Measurements from ENCODE around the gene DCP1B. TPM values are rescaled to one million over a fixed set of nuclear protein-coding genes. Genes with fewer than 3 reads are reported as not detected.

Gene DCP1B
- total and polyA plus RNA-seq, 2 experiments from 2014 or later, result 13.4 to 20.9 TPM

- H3K36me3 ChIP-seq (replicated peaks; ENCODE audit: insufficient read depth, low read depth), result no peaks in the 10 kb centered on the region
- no peaks in the 10 kb centered on the region for H3K27me3 ChIP-seq
- no peaks in the 10 kb centered on the region for H3K9me3 ChIP-seq (ENCODE audit: low read depth)
- peaks cover 8% of the 10 kb centered on the region for H3K4me1 ChIP-seq (ENCODE audit: insufficient read depth)
- H3K4me3 ChIP-seq, result no peak overlapping the region
- H3K27ac ChIP-seq, result no peak overlapping the region
- DNase-seq (ENCODE audit: low spot score), result no peak
- no peak overlapping the region for H3K4me2 ChIP-seq
- H4K20me1 ChIP-seq (ENCODE audit: insufficient read depth, poor library complexity, severe bottlenecking), result no peaks in the 10 kb centered on the region
- WGBS (ENCODE audit: low lambda C conversion rate, missing lambda C conversion rate), result 92% methylated on average over 11 of the region's 11 CpGs
- H2AFZ ChIP-seq, result no peak overlapping the region
- no peaks in the 10 kb centered on the region for H3K79me2 ChIP-seq
- H3K9me2 ChIP-seq (replicated peaks; ENCODE audit: insufficient read depth), result no peaks in the 10 kb centered on the region
- TF ChIP-seq, protein P1, sequence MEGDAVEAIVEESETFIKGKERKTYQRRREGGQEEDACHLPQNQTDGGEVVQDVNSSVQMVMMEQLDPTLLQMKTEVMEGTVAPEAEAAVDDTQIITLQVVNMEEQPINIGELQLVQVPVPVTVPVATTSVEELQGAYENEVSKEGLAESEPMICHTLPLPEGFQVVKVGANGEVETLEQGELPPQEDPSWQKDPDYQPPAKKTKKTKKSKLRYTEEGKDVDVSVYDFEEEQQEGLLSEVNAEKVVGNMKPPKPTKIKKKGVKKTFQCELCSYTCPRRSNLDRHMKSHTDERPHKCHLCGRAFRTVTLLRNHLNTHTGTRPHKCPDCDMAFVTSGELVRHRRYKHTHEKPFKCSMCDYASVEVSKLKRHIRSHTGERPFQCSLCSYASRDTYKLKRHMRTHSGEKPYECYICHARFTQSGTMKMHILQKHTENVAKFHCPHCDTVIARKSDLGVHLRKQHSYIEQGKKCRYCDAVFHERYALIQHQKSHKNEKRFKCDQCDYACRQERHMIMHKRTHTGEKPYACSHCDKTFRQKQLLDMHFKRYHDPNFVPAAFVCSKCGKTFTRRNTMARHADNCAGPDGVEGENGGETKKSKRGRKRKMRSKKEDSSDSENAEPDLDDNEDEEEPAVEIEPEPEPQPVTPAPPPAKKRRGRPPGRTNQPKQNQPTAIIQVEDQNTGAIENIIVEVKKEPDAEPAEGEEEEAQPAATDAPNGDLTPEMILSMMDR (IDR thresholded peaks at IDR 0.05; ENCODE audit: poor library complexity), result no peak
- TF ChIP-seq EZH2phosphoT487 (IDR thresholded peaks at IDR 0.05; ENCODE audit: low read depth, severe bottlenecking, unreplicated experiment) (no peak), EZH2 (IDR thresholded peaks at IDR 0.05; ENCODE audit: borderline replicate concordance) (no peak)
Measured at GRCh38 chr12:1929241-1929984, 74.8 kb downstream of the DCP1B start.

GRCh38 chr12:1928439-1929121 is 75.7 kb downstream of the DCP1B start:
- H3K27me3 ChIP-seq, result no peaks in the 10 kb centered on the region
- 96% methylated on average over 22 of the region's 22 CpGs for WGBS (ENCODE audit: low lambda C conversion rate, missing lambda C conversion rate)
- H3K4me3 ChIP-seq, result no peak overlapping the region
- H4K20me1 ChIP-seq (ENCODE audit: insufficient read depth, poor library complexity, severe bottlenecking), result no peaks in the 10 kb centered on the region
- H2AFZ ChIP-seq, result no peak overlapping the region
- TF ChIP-seq, protein P1 (IDR thresholded peaks at IDR 0.05; ENCODE audit: poor library complexity), result no peak
- no peak for TF ChIP-seq EZH2phosphoT487 (IDR thresholded peaks at IDR 0.05; ENCODE audit: low read depth, severe bottlenecking, unreplicated experiment)
- no peaks in the 10 kb centered on the region for H3K36me3 ChIP-seq (replicated peaks; ENCODE audit: insufficient read depth, low read depth)
- H3K79me2 ChIP-seq, result no peaks in the 10 kb centered on the region
- no peak for DNase-seq (ENCODE audit: low spot score)
- no peak overlapping the region for H3K27ac ChIP-seq
- no peaks in the 10 kb centered on the region for H3K9me2 ChIP-seq (replicated peaks; ENCODE audit: insufficient read depth)
- H3K9me3 ChIP-seq (ENCODE audit: low read depth), result no peaks in the 10 kb centered on the region
- H3K4me1 ChIP-seq (ENCODE audit: insufficient read depth), result peaks cover 8% of the 10 kb centered on the region
- H3K4me2 ChIP-seq, result no peak overlapping the region

- no peak overlapping the region for H3K4me3 ChIP-seq
- 71% methylated on average over 15 of the region's 15 CpGs for WGBS (ENCODE audit: low lambda C conversion rate, missing lambda C conversion rate)
- TF ChIP-seq, protein P1 (IDR thresholded peaks at IDR 0.05; ENCODE audit: poor library complexity), result no peak
- TF ChIP-seq EZH2 (IDR thresholded peaks at IDR 0.05; ENCODE audit: borderline replicate concordance) (no peak), EZH2phosphoT487 (IDR thresholded peaks at IDR 0.05; ENCODE audit: low read depth, severe bottlenecking, unreplicated experiment) (no peak)
- no peaks in the 10 kb centered on the region for H3K9me3 ChIP-seq (ENCODE audit: low read depth)
- no peaks in the 10 kb centered on the region for H3K9me2 ChIP-seq (replicated peaks; ENCODE audit: insufficient read depth)
- H3K4me1 ChIP-seq (ENCODE audit: insufficient read depth), result peaks cover 8% of the 10 kb centered on the region
- no peaks in the 10 kb centered on the region for H3K79me2 ChIP-seq
- H3K27me3 ChIP-seq, result no peaks in the 10 kb centered on the region
- no peak overlapping the region for H2AFZ ChIP-seq
- no peak for DNase-seq (ENCODE audit: low spot score)
- no peaks in the 10 kb centered on the region for H3K36me3 ChIP-seq (replicated peaks; ENCODE audit: insufficient read depth, low read depth)
- H4K20me1 ChIP-seq (ENCODE audit: insufficient read depth, poor library complexity, severe bottlenecking), result no peaks in the 10 kb centered on the region
- no peak overlapping the region for H3K4me2 ChIP-seq
- no peak overlapping the region for H3K27ac ChIP-seq
Measured at GRCh38 chr12:1927751-1928351, 76.4 kb downstream of the DCP1B start.

Measured in hepatocyte (in vitro differentiated cells).